Motor neuron (in vitro differentiated cells): ENCODE measurements around the gene KLHL29. TPM values are rescaled to one million over a fixed set of nuclear protein-coding genes. Genes with fewer than 3 reads are reported as not detected.

Experiments
- ATAC-seq, 8 experiments: fragments of 200-7000 bp; cut with Tn5 transposase; replicated peaks in 6 of 8; 2 replicates each; pipeline ENCODE4 v1.8.0; 2021; ENCODE audit warnings: mild to moderate bottlenecking in 8 of 8, moderate library complexity in 8 of 8
- H3K27ac ChIP-seq, 2 donors: fragments of 250-450 bp; sonication (Bioruptor Pico); 2 replicates each; pipeline ENCODE4 v1.9.0; 2021; ENCODE audit warnings: antibody characterized with exemption in 2 of 2, mild to moderate bottlenecking in 2 of 2, moderate library complexity in 1 of 2
- H3K4me1 ChIP-seq, 2 donors: fragments of 250-450 bp; sonication (Bioruptor Pico); replicated peaks in 1 of 2; 2 replicates each; pipeline ENCODE4 v1.6.1; 2021; ENCODE audit warnings: antibody characterized with exemption in 2 of 2, mild to moderate bottlenecking in 2 of 2, moderate library complexity in 1 of 2
- H3K4me3 ChIP-seq, 5 donors: fragments of 250-450 bp; sonication (Bioruptor Pico); 2 replicates each; pipeline ENCODE4 v1.9.0; 2021; ENCODE audit warnings: antibody characterized with exemption in 5 of 5, mild to moderate bottlenecking in 5 of 5, moderate library complexity in 4 of 5
- WGBS, 10 experiments: fragments of 450-650 bp; shearing (Covaris generic); methylation state at CpG; one replicate each; pipeline ENCODE4 v1.0.0; 2022; 5-methylcytosine and 5-hydroxymethylcytosine counted together
- in situ Hi-C, 9 experiments: fragments of 400-800 bp; cut with MboI; loops; one replicate each; pipeline ENCODE4 v1.15.0; 2021; ENCODE audit warnings: low sequenced_read_pairs in 9 of 9, low pct_unique_long_range_greater_than_20kb in 2 of 9; ENCODE audit not compliant: unreplicated experiment in 9 of 9
- total RNA-seq, 8 experiments: library from RNA; unstranded; fragments of 300-600 nt; gene quantifications; 2 replicates each; pipeline versions ENCODE4 v1.2.3 to v1.2.4, GENCODE V29; 2022

The KLHL29 gene
- total RNA-seq, 8 experiments from 2014 or later = 4.1 to 58.7 (median 5.4) TPM

GRCh38 chr2:23673082-23673481, 288.1 kb downstream of the KLHL29 start:
- 60 to 100% methylated on average over 1 to 3 of the region's 6 CpGs; no CpG with 5 or more reads in 8 of the 10 experiments for whole genome bisulfite sequencing, 10 experiments
- no peak overlapping the region for H3K27ac ChIP-seq
- H3K4me3 ChIP-seq = no peak overlapping the region
- in situ Hi-C loops = no loop called here
- peak in 3 of 8 experiments; percentile 11 to 29 (median 12) for ATAC-seq
- peaks cover 4 to 5% of the 10 kb centered on the region in 2 donors for H3K4me1 ChIP-seq

- 66 to 100% (median 70%) methylated on average over 1 to 8 of the region's 12 CpGs; no CpG with 5 or more reads in 7 of the 10 experiments for WGBS, 10 experiments
Observed at GRCh38 chr2:23673830-23674679, 289.1 kb downstream of the KLHL29 start.

GRCh38 chr2:23675506-23675905, 290.5 kb downstream of the KLHL29 start:
- ATAC-seq = no peak
- no peak overlapping the region for H3K4me3 ChIP-seq
- H3K27ac ChIP-seq = no peak overlapping the region
- in situ Hi-C loops = no loop called here
- WGBS, 10 experiments = 97 to 100% (median 100%) methylated on average over 1 to 6 of the region's 7 CpGs; no CpG with 5 or more reads in 5 of the 10 experiments
- H3K4me1 ChIP-seq = peaks cover 4 to 5% of the 10 kb centered on the region in 2 donors

More at GRCh38 chr2:23673830-23674679, 289.1 kb downstream of the KLHL29 start:
- H3K27ac ChIP-seq = no peak overlapping the region
- H3K4me3 ChIP-seq = no peak overlapping the region
- peaks cover 4 to 5% of the 10 kb centered on the region in 2 donors for H3K4me1 ChIP-seq
- in situ Hi-C loops = no loop called here
- no peak for ATAC-seq

GRCh38 chr2:23677836-23678235, 292.9 kb downstream of the KLHL29 start:
- Histone ChIP-seq H3K4me1 (no peaks in the 10 kb centered on the region), H3K4me3 (no peak overlapping the region), H3K27ac (no peak overlapping the region)
- ATAC-seq = no peak
- WGBS, 10 experiments = 40 to 100% (median 78%) methylated on average over 1 to 2 of the region's 2 CpGs; no CpG with 5 or more reads in 2 of the 10 experiments
- in situ Hi-C loops = no loop called here

GRCh38 chr2:23679044-23679443, 294.1 kb downstream of the KLHL29 start:
- WGBS, 10 experiments = 100% methylated on average over 1 of the region's 1 CpG; no CpG with 5 or more reads in 8 of the 10 experiments
- in situ Hi-C loops = no loop called here

GRCh38 chr2:23680951-23681350, 296.0 kb downstream of the KLHL29 start:
- H3K27ac ChIP-seq = no peak overlapping the region
- 80 to 100% (median 100%) methylated on average over 1 to 3 of the region's 8 CpGs; no CpG with 5 or more reads in 5 of the 10 experiments for WGBS, 10 experiments
- H3K4me1 ChIP-seq = no peaks in the 10 kb centered on the region
- ATAC-seq = no peak
- in situ Hi-C loops = no loop called here
- H3K4me3 ChIP-seq = no peak overlapping the region

More at GRCh38 chr2:23679044-23679443, 294.1 kb downstream of the KLHL29 start:
- ATAC-seq = no peak
- Histone ChIP-seq H3K27ac (no peak overlapping the region), H3K4me3 (no peak overlapping the region), H3K4me1 (no peaks in the 10 kb centered on the region)

GRCh38 chr2:23681356-23682140, 296.6 kb downstream of the KLHL29 start:
- no peak for ATAC-seq

GRCh38 chr2:23682481-23682880, 297.5 kb downstream of the KLHL29 start:
- in situ Hi-C loops = no loop called here
- no peak for ATAC-seq
- WGBS, 10 experiments = 90% methylated on average over 2 of the region's 11 CpGs; no CpG with 5 or more reads in 9 of the 10 experiments

More at GRCh38 chr2:23681356-23682140, 296.6 kb downstream of the KLHL29 start:
- Histone ChIP-seq H3K4me1 (no peaks in the 10 kb centered on the region), H3K4me3 (no peak overlapping the region), H3K27ac (no peak overlapping the region)
- WGBS, 10 experiments = 58 to 100% (median 80%) methylated on average over 1 to 4 of the region's 15 CpGs; no CpG with 5 or more reads in 5 of the 10 experiments
- in situ Hi-C loops = no loop called here

GRCh38 chr2:23683001-23683400, 298.0 kb downstream of the KLHL29 start:
- no peak overlapping the region for H3K4me3 ChIP-seq
- no peaks in the 10 kb centered on the region for H3K4me1 ChIP-seq
- H3K27ac ChIP-seq = no peak overlapping the region
- WGBS, 10 experiments = 80% methylated on average over 1 of the region's 7 CpGs; no CpG with 5 or more reads in 9 of the 10 experiments
- no peak for ATAC-seq
- in situ Hi-C loops = no loop called here

More at GRCh38 chr2:23682481-23682880, 297.5 kb downstream of the KLHL29 start:
- H3K4me3 ChIP-seq = no peak overlapping the region
- H3K27ac ChIP-seq = no peak overlapping the region
- H3K4me1 ChIP-seq = no peaks in the 10 kb centered on the region

GRCh38 chr2:23684395-23685176, 299.6 kb downstream of the KLHL29 start:
- 40 to 100% (median 74%) methylated on average over 1 to 10 of the region's 19 CpGs for WGBS, 10 experiments
- H3K27ac ChIP-seq = no peak overlapping the region
- ATAC-seq = peak in 6 of 8 experiments; percentile 13 to 28 (median 20)
- in situ Hi-C loops = no loop called here
- no peak overlapping the region for H3K4me3 ChIP-seq
- no peaks in the 10 kb centered on the region for H3K4me1 ChIP-seq

- Histone ChIP-seq H3K4me1 (peaks cover 0 to 4% of the 10 kb centered on the region in 2 donors), H3K4me3 (no peak overlapping the region), H3K27ac (no peak overlapping the region)
- ATAC-seq = peak in 3 of 8 experiments; percentile 9 to 35 (median 20)
- WGBS, 10 experiments = 54 to 100% (median 80%) methylated on average over 1 to 8 of the region's 12 CpGs; no CpG with 5 or more reads in 2 of the 10 experiments
- in situ Hi-C loops = no loop called here
Observed at GRCh38 chr2:23685181-23685580, 300.2 kb downstream of the KLHL29 start.

- H3K4me1 ChIP-seq = peaks cover 0 to 4% of the 10 kb centered on the region in 2 donors
- WGBS, 10 experiments = 80% methylated on average over 1 of the region's 9 CpGs; no CpG with 5 or more reads in 9 of the 10 experiments
- ATAC-seq = no peak
- H3K27ac ChIP-seq = no peak overlapping the region
- in situ Hi-C loops = no loop called here
- H3K4me3 ChIP-seq = no peak overlapping the region
Observed at GRCh38 chr2:23685706-23686105, 300.7 kb downstream of the KLHL29 start.
